Epidermal melanocyte (primary cell): ENCODE results near the gene HES6.

Source experiments
- DNase-seq: peaks from one replicate; pipeline ENCODE4 v3.0.0; 2011; ENCODE audit warnings: low spot score; ENCODE audit not compliant: insufficient read length

The HES6 gene

DNA sequence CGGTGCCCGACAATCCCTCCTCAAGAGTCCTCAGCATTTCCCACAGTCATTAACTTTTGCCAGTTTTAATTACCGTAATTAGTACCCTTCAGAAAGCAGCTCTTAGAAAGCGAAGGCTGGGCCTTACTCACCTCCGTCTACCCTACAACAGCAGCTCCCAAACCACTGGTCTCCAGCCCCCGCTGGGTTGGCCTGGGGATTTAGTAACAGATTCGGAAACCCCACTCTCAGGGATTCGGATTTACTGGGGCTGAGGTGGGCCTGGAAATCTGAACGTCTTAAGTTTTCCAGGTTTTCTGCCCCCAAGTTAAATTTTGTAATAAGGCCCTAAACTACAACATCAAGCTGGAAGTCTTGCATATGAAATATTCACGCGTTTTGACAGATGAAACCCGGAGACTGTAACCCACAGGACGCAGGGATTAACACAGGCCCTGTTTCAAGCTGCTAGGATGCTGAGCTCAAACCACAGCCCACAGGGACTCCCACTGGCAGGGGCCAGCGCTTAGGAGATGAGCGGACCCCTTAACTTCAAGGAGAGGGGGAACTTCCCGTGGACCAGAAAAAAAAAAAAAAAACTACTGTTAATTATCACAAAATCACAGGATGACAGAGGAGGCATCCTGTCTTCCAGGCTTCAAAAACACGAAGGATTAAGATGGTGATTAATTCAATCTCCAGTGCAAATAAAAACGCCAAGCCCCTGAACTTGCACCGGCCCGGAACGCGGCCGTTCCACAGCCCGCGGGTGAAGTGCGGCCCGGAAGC lies 37.3 kb downstream of the HES6 start:
- DNase-seq: no peak

DNA sequence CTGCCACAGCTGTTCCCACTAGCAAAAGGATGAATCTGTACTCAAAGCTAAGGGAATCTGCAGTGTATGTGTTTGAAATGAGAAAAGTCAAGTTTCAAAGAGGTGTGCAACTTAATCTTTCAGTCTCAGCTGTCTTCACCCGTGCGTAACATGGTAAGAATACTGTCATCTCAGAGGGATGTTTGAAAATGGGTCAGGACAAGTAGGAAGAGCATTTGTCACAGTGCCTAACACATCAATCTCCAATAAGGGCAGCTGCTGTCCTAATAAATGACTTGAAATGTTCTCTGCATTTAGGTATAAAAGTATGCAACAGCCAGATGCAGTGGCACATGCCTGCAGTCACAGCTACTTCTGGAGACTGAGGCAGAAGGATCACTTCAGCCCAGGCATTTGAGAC lies 49.4 kb downstream of the HES6 start:
- DNase-seq: no peak
